Measurements from ENCODE around the gene IQGAP3. TPM values are rescaled to one million over a fixed set of nuclear protein-coding genes. Genes with fewer than 3 reads are reported as not detected.
A peak's percentile ranks its signal among the peaks of the same experiment; 100 is the strongest.

IQGAP3 gene
- total RNA-seq (2013): 0.08 TPM
- under 1 TPM in 2 of 3 donors, not detected in 1; 0.03 to 0.24 TPM for polyA plus RNA-seq
- polyA minus RNA-seq: 0.14 and 0.16 TPM in 2 replicates
- total RNA-seq: 0.59 to 16.1 (median 2.2) reads per million in 11 experiments

GRCh38 chr1:156571919-156572662 lies at the start of gene IQGAP3:
Gene IQGAP3, minus strand, starts transcription at chr1:156572565. Its CDS starts 36 bp downstream, at chr1:156572529.
- Mint-ChIP-seq H3K9me3 (peaks cover 0 to 1% (median 0%) of the 10 kb centered on the region in 7 donors), H3K27ac (peak within 1 kb of the TSS in 5 of 7 donors; percentile 21 to 82 (median 39)), H3K4me3 (peak within 1 kb of the TSS; percentile 82 to 92), H3K36me3 (peaks cover 18 to 20% of the 10 kb centered on the region in 2 donors), H3K4me1 (peaks cover 29% of the 10 kb centered on the region), H3K27me3 (ENCODE audit: low read depth in 3 of 3) (peaks cover 0 to 8% (median 7%) of the 10 kb centered on the region in 3 donors)
- H3K9me3 ChIP-seq (replicated peaks in 1 of 2; ENCODE audit: control insufficient read depth in 1 of 2, insufficient read depth in 1 of 2, low read length in 2 of 2): no peaks in the 10 kb centered on the region
- H3K9ac ChIP-seq (ENCODE audit: insufficient read depth, low read length, poor library complexity, severe bottlenecking): peak within 1 kb of the TSS; percentile 19
- no peaks in the 10 kb centered on the region for H4K20me1 ChIP-seq (ENCODE audit: insufficient read depth, low read length)
- peaks cover 22 to 24% of the 10 kb centered on the region in 2 donors for H3K4me1 ChIP-seq (ENCODE audit: control insufficient read depth in 1 of 2, insufficient read depth in 2 of 2, low read length in 2 of 2)
- H3K79me2 ChIP-seq (ENCODE audit: insufficient read depth, low read length): peaks cover 32% of the 10 kb centered on the region
- H3K27me3 ChIP-seq (ENCODE audit: control insufficient read depth in 2 of 2, insufficient read depth in 2 of 2, low read length in 2 of 2): no peaks in the 10 kb centered on the region
- WGBS (ENCODE audit: insufficient coverage): under 1% methylated on average over 32 of the region's 38 CpGs
- DNase-seq: peak; percentile 83 to 90 (median 88)
- H3K27ac ChIP-seq (ENCODE audit: low read depth in 1 of 2, low read length in 2 of 2): no peak within 1 kb of the TSS
- peaks cover 0 to 18% of the 10 kb centered on the region in 2 donors for H3K36me3 ChIP-seq (replicated peaks in 1 of 2; ENCODE audit: control insufficient read depth in 1 of 2, insufficient read depth in 2 of 2, low read length in 2 of 2)
- peak within 1 kb of the TSS; percentile 29 to 77 (median 42) for H3K4me3 ChIP-seq (replicated peaks in 1 of 3; ENCODE audit: low read depth in 2 of 3, low read length in 3 of 3)
- intact Hi-C loops (cut with micrococcal nuclease): loop anchor here in 1 of 2 donors (5.0 kb wide), 1 partner anchor 80 kb away; no protein-coding TSS in a partner anchor
- peak within 1 kb of the TSS; percentile 99 for H3K4me2 ChIP-seq (replicated peaks; ENCODE audit: extremely low read depth, low read length, poor library complexity, severe bottlenecking)
- H2AFZ ChIP-seq (ENCODE audit: insufficient read depth, low read depth, low read length, poor library complexity, severe bottlenecking): peak within 1 kb of the TSS; percentile 68
- TF ChIP-seq CTCF (IDR thresholded peaks at IDR 0.05): no peak

GRCh38 chr1:156619582-156619955 lies 47.2 kb upstream of the IQGAP3 start:
- peak; percentile 20 for TF ChIP-seq CTCF (IDR thresholded peaks at IDR 0.05)
- no peak overlapping the region for H3K27ac Mint-ChIP-seq
- no peaks in the 10 kb centered on the region for H3K36me3 Mint-ChIP-seq
- peaks cover 0 to 8% of the 10 kb centered on the region in 2 donors for H3K9me3 ChIP-seq (replicated peaks in 1 of 2; ENCODE audit: control insufficient read depth in 1 of 2, insufficient read depth in 1 of 2, low read length in 2 of 2)
- peaks cover 6 to 11% of the 10 kb centered on the region in 2 donors for H3K4me1 ChIP-seq (ENCODE audit: control insufficient read depth in 1 of 2, insufficient read depth in 2 of 2, low read length in 2 of 2)
- no peak overlapping the region for H3K4me3 ChIP-seq (replicated peaks in 1 of 3; ENCODE audit: low read depth in 2 of 3, low read length in 3 of 3)
- peaks cover 63 to 92% (median 69%) of the 10 kb centered on the region in 3 donors for H3K27me3 Mint-ChIP-seq (ENCODE audit: low read depth in 3 of 3)
- no peak for DNase-seq
- no peaks in the 10 kb centered on the region for H3K36me3 ChIP-seq (replicated peaks in 1 of 2; ENCODE audit: control insufficient read depth in 1 of 2, insufficient read depth in 2 of 2, low read length in 2 of 2)
- intact Hi-C loops (cut with micrococcal nuclease): no loop called here
- no peak overlapping the region for H3K4me2 ChIP-seq (replicated peaks; ENCODE audit: extremely low read depth, low read length, poor library complexity, severe bottlenecking)
- H3K27ac ChIP-seq (ENCODE audit: low read depth in 1 of 2, low read length in 2 of 2): no peak overlapping the region
- H3K9me3 Mint-ChIP-seq: peaks cover 0 to 11% (median 0%) of the 10 kb centered on the region in 7 donors
- no peaks in the 10 kb centered on the region for H3K79me2 ChIP-seq (ENCODE audit: insufficient read depth, low read length)
- peaks cover 4% of the 10 kb centered on the region for H3K4me1 Mint-ChIP-seq
- H3K4me3 Mint-ChIP-seq: peak overlapping the region in 1 of 2 donors; percentile 26
- 31% methylated on average over 3 of the region's 6 CpGs for WGBS (ENCODE audit: insufficient coverage)
- no peaks in the 10 kb centered on the region for H4K20me1 ChIP-seq (ENCODE audit: insufficient read depth, low read length)
- H2AFZ ChIP-seq (ENCODE audit: insufficient read depth, low read depth, low read length, poor library complexity, severe bottlenecking): no peak overlapping the region
- H3K9ac ChIP-seq (ENCODE audit: insufficient read depth, low read length, poor library complexity, severe bottlenecking): no peak overlapping the region
- peaks cover 47 to 71% of the 10 kb centered on the region in 2 donors for H3K27me3 ChIP-seq (ENCODE audit: control insufficient read depth in 2 of 2, insufficient read depth in 2 of 2, low read length in 2 of 2)
